BJ (cell line): Measurements from ENCODE around the gene LARP7. TPM values are rescaled to one million over a fixed set of nuclear protein-coding genes. Genes with fewer than 3 reads are reported as not detected.
"Not testable (repeated sequence)": the region's sequence is repeated elsewhere in the genome, so short reads cannot be mapped to it uniquely, and the experiment has no call there.

ENCODE experiments used
- CTCF ChIA-PET: fragments of 350-600 bp; formaldehyde crosslinking; extraction: SDS; loops from one replicate; lab custom pipeline; 2021; ENCODE audit warnings: antibody characterized with exemption, inconsistent platforms; lab: Yijun Ruan, JAX
- POLR2A ChIA-PET: fragments of 300-600 bp; sonication (Branson Sonifier 250); formaldehyde crosslinking; extraction: SDS; loops from one replicate; lab custom pipeline; 2021; ENCODE audit warnings: antibody characterized with exemption; lab: Charles Lee
- DNase-seq: peaks from one replicate; pipeline ENCODE4 v3.0.0-alpha.2; 2011; ENCODE audit warnings: low read depth
- H3K27me3 ChIP-seq: 2 replicates; pipeline ENCODE4 v1.6.0; 2011; ENCODE audit warnings: low read length; ENCODE audit not compliant: control insufficient read depth, insufficient read depth
- H3K36me3 ChIP-seq: 2 replicates; pipeline ENCODE4 v1.5.1; 2011; ENCODE audit warnings: low read length; ENCODE audit not compliant: control insufficient read depth, insufficient read depth
- H3K4me3 ChIP-seq: 2 replicates; pipeline ENCODE4 v1.5.1; 2011; ENCODE audit warnings: low read depth, mild to moderate bottlenecking, control low read depth, low read length
- polyA plus RNA-seq: library from polyadenylated mRNA; depleted of rRNA; stranded (reverse); fragments of >200 nt; gene quantifications from 2 replicates; pipeline ENCODE4 v1.2.3, GENCODE V29; 2011
- TF ChIP-seq, protein P1 (sequence below): IDR thresholded peaks from 2 replicates; pipeline ENCODE4 v1.5.1; 2011; ENCODE audit warnings: low read depth, mild to moderate bottlenecking, control low read depth, inconsistent platforms, low read length, moderate library complexity; ENCODE audit not compliant: insufficient read depth

The LARP7 gene
- polyA plus RNA-seq, 1 experiment = 6.3 TPM

DNA sequence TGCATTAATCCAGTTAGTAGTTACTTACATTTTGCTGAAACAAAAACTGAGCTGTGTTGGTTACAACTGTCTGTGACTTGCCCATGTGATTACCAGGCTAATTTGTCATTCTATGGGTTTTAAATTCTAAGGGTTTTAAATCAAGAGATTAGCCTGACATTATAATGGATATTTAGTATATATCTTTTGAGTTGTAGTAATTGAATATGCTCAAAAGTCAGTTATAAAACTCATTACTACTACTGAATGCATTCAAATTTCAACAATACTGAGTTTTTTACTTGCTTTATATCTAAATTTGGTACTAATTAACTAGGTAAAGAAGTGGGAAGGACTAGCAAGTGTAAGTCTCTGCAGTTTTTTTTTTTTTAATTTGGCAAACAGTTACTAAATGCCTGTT, 14.7 kb downstream of the LARP7 start:
- ChIA-PET POLR2A (no interaction called here), CTCF (no interaction called here)
- H3K36me3 ChIP-seq = peaks cover 3% of the 10 kb centered on the region
- no peaks in the 10 kb centered on the region for H3K27me3 ChIP-seq
- DNase-seq = no peak
- no peak overlapping the region for H3K4me3 ChIP-seq
- TF ChIP-seq, protein P1, sequence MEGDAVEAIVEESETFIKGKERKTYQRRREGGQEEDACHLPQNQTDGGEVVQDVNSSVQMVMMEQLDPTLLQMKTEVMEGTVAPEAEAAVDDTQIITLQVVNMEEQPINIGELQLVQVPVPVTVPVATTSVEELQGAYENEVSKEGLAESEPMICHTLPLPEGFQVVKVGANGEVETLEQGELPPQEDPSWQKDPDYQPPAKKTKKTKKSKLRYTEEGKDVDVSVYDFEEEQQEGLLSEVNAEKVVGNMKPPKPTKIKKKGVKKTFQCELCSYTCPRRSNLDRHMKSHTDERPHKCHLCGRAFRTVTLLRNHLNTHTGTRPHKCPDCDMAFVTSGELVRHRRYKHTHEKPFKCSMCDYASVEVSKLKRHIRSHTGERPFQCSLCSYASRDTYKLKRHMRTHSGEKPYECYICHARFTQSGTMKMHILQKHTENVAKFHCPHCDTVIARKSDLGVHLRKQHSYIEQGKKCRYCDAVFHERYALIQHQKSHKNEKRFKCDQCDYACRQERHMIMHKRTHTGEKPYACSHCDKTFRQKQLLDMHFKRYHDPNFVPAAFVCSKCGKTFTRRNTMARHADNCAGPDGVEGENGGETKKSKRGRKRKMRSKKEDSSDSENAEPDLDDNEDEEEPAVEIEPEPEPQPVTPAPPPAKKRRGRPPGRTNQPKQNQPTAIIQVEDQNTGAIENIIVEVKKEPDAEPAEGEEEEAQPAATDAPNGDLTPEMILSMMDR = no peak

DNA sequence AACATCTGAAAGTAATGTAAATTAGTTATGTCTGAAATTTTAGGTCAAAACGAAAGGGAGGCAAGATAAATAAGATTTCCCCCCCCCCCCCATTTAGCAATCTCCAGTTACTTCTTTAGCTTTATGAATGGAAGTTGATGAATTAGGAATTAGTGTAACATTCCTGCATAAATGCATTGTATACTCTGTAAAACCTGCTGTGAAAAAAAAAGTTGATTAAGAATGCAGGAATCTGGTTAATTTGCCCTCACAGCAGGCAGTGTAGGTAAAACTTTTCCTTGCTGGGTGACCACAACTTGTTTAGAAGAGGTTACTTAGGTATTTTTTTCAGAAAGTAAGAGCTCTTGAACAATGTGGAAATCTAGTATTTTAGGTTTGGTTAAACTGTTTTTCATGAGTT, 15.3 kb downstream of the LARP7 start:
- Histone ChIP-seq H3K27me3 (no peaks in the 10 kb centered on the region), H3K4me3 (no peak overlapping the region), H3K36me3 (peaks cover 3% of the 10 kb centered on the region)
- CTCF ChIA-PET = interaction anchor here (0.6 to 0.7 kb wide), 2 partner anchors 10 to 14 kb away, joined by 3 to 4 read pairs; no protein-coding TSS in a partner anchor
- no peak for DNase-seq
- POLR2A ChIA-PET = no interaction called here
- TF ChIP-seq, protein P1 = no peak

- POLR2A ChIA-PET = no interaction called here
- DNase-seq = no peak
- H3K36me3 ChIP-seq = peaks cover 1% of the 10 kb centered on the region
These were observed 18.3 kb downstream of the LARP7 start for GRCh38 chr4:112655270-112655669.

DNA sequence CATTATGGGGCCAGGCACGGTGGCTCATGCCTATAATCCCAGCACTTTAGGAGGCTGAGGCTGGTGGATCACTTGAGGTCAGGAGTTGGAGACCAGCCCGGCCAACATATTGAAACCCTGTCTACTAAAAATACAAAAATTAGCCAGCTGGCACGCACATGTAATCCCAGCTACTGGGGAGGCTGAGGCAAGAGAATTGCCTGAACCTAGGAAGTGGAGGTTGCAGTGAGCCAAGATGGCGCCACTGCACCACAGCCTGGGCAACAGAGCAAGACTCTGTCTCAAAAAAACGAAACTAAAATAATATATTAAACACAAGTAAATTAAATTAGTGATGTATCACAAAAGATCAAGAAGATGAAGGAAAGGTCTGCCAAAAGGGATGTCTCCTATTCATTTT, 19.2 kb downstream of the LARP7 start:
- POLR2A ChIA-PET, H3K36me3 ChIP-seq, H3K27me3 ChIP-seq, DNase-seq, H3K4me3 ChIP-seq: not testable (repeated sequence)
- CTCF ChIA-PET = interaction anchor here (0.7 kb wide), 1 partner anchor 226 kb away, joined by 3 read pairs; no protein-coding TSS in a partner anchor

More at GRCh38 chr4:112655270-112655669, 18.3 kb downstream of the LARP7 start:
- Histone ChIP-seq H3K27me3 (no peaks in the 10 kb centered on the region), H3K4me3 (no peak overlapping the region)
- CTCF ChIA-PET = interaction anchor here (0.6 to 1.9 kb wide), 2 partner anchors 10 to 284 kb away, joined by 4 to 7 read pairs; no protein-coding TSS in a partner anchor
- TF ChIP-seq, protein P1 = no peak

DNA sequence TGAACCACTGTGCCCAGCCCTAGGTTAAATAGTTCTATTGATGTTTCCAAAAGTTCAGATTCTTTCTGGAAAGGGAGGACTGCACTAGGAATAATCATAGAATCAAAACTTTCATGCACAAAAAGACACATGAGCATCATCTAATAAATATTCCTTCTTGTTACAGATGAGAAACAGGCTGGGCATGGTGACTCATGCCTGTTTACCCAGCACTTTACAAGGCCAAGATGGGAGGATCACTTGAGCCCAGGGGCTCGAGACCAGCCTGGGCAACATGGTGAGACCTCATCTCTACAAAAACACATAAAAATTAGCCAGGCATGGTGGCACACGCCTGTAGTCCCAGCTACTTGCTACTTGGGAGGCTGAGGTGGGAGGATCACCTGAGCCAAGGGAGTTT, 27.7 kb downstream of the LARP7 start:
- H3K27me3 ChIP-seq = no peaks in the 10 kb centered on the region
- TF ChIP-seq, protein P1 = no peak
- ChIA-PET POLR2A (no interaction called here), CTCF (no interaction called here)
- DNase-seq = no peak
- H3K36me3 ChIP-seq = no peaks in the 10 kb centered on the region
- H3K4me3 ChIP-seq = no peak overlapping the region

- TF ChIP-seq, protein P1 = no peak
- H3K27me3 ChIP-seq = no peaks in the 10 kb centered on the region
- no peak for DNase-seq
- H3K36me3 ChIP-seq = no peaks in the 10 kb centered on the region
- ChIA-PET POLR2A (no interaction called here), CTCF (no interaction called here)
- no peak overlapping the region for H3K4me3 ChIP-seq
These were observed 31.2 kb downstream of the LARP7 start for GRCh38 chr4:112668131-112668530.
